Umbilical cord (tissue), 2 donors: ENCODE results near the gene TGM4. TPM values are rescaled to one million over a fixed set of nuclear protein-coding genes. Genes with fewer than 3 reads are reported as not detected.
"Not testable (repeated sequence)": the region's sequence is repeated elsewhere in the genome, so short reads cannot be mapped to it uniquely, and the experiment has no call there.

Experiments used
- DNase-seq: peaks from one replicate; pipeline ENCODE4 v3.0.0-alpha.2; 2015; ENCODE audit warnings: low spot score
- total RNA-seq: library from RNA; depleted of rRNA; stranded (reverse); fragments of >200 nt; gene quantifications from one replicate; pipeline ENCODE4 v1.2.3, GENCODE V29; 2014; ENCODE audit warnings: low replicate concordance; ENCODE audit not compliant: insufficient read depth

TGM4 gene
- 3.1 TPM for total RNA-seq

DNA sequence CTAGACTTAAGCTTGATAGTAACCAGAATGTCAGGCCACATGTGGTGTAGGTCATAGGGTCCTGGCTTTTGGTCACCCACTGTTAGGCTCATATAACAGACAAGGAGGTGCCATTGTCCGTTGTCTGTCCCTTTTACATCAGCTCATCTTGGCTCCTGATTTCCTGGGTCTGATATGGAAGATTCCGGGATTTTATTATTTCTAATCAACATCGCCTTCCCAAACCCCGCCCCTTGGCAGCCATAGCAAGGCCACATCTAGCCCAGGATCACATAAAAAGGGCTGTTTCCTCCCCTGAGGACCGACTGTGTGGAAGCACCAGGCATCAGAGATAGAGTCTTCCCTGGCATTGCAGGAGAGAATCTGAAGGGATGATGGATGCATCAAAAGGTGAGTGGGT is at the start of gene TGM4:
TGM4 (plus strand) TSS at position 301 of the 400 bp plus-strand sequence; CDS start at position 372, 71 bp downstream.
- DNase-seq = no peak

DNA sequence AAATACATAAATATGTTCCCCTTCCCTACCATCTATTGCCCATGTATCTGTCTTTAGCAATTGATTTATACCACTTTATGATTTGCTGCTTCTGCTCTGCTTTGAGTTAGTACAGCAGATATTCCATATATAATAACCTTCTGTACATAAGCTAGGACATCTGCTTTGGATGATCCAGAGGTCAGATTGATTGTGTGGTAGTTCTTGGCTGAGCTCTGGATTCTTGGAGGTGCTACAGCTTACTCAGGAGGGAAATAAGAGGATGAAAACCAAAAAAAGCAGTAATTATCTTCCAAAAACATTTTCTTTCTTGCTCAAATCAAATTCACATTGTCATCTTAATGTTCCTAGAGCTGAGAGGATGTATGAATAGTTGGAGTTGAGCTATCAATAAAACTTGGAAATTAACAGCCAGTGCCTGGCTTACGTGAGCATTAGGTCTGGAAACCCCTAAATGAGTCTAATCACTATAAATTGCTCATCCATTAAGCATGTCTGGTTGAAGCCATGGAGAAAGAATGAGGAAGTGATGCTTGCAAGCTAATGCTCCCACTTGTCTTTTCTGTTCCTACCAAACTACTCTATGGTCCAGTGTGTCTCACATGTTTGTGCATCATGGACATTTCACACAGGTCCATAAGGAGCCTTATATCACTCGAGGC is 49.0 kb upstream of the TGM4 start:
- peak; percentile 3 for DNase-seq

DNA sequence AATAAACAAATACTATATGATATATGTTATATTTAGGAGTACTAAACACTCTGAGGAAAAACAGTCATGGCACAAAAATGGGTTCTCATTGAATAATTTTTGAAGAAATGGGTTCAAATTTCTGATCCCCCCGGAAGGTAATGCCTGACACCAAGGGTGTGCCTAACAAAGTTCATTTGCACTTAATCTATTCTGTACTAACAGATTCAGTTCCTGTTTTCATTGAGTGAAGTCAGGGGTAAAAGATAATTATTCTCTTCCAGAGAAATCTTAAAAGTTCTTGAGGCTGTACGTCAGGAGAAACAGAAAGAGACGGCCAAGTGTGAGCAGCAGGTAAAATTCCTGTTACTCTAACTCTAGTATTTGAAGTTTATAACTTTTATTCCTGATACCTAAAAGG is 47.2 kb upstream of the TGM4 start:
- DNase-seq = no peak

DNA sequence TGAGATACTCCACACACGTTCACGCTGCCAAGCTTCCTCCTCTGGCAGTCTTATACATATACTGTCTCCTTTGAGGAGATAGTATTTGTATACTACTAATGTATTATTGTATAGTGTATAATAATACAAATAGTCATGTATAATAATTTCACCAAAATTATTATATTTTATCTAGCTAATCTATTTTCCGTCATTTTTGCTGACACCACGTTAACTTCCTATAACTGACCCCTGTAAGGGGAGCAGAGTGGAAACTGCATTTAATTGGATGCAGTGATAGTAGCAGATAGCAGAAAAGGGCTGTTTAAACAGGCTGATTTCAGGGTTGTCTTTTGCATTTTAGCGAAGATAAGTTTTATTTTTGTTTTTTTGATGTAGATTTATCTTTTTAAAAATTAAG is 43.2 kb upstream of the TGM4 start:
- DNase-seq = no peak

DNA sequence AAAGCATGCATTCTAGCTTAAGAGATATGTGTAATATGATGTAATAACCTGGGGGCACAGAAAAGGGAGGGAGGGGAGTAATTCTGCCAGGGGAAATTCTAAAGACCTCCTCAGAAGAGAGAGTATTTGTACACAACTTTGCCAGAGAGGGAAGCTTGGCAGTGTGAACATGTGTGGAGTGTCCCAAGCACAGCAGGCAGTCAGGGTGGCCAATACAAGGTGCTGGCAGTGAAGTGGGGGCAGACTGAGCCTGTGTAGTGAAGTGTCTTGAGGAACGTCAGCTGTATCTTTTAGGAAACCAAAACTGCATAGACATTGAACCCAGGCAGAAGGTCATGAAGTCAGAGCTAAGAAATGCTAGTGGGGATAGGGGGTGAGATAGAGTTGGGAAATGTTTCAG is 42.4 kb upstream of the TGM4 start:
- no peak for DNase-seq

DNA sequence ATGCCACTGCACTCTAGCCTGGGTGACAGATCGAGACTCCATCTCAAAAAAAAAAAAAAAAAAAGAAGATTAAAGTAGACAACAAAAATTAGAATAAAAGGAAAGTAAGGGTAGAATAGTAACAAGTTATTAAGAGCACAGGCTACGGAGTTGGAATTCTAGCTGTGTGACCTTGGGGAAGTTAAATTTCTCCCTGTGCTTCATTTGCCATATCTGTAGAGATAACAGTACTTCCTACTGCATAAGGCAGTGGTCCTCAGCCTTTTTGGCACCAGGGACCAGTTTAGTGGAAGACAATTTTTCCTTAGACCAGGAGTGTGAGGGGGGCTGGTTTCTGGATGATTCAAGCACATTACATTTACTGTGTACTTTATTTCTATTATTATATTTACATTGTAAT is 41.4 kb upstream of the TGM4 start:
- no peak for DNase-seq

DNA sequence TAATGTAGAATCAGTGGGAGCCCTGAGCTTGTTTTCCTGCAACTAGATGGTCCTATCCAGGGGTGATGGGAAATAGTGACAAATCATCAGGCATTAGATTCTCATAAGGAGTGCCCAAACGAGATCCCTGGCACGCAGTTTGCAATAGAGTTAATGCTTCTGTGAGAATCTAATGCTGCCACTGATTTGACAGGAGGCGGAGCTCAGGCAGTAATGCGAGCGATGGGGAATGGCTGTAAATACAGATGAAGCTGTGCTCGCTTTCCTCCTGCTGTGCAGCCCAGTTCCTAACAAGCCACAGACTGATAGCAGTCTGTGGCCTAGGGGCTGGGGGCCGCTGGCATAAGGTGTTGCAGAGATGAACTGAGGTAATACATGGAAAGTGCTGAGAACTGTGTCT is 41.0 kb upstream of the TGM4 start:
- no peak for DNase-seq

DNA sequence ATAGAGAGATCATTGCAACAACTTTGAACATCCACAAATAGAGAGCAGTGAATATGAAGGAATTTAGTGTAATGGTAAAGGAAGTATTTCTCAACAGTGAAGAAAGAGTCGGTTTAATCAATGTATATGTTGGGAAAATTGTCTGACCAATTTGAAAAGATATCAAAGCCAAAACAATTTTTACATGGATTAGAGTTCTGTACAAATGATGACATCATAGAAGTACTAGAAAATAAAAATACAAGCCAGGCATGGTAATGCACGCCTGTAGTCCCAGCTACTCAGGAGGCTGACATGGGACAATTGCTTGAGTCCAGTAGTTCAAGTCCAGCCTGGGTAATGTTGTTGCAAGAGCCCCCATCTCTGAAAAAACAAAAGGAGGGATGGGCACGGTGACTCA is 38.7 kb upstream of the TGM4 start:
- DNase-seq = no peak

DNA sequence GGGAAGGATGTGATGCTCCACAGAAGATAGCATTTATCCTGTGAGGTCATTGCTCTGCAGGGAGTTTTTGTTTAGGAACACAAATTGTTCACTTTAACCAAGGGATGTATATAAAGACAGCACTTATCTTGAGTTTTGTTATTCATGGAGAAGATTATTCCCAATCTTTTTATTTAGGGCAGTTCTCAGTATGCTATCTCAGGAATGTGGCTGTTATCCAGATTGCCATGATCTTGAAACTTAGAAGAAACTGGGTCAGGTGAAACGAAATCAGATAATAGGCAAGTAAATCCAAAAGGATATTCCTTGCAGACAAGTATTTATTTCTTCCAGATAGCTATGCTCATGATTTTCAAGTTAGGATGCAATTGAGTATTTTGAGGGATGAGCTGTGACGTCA is 32.0 kb upstream of the TGM4 start:
- DNase-seq = peak; percentile 57

DNA sequence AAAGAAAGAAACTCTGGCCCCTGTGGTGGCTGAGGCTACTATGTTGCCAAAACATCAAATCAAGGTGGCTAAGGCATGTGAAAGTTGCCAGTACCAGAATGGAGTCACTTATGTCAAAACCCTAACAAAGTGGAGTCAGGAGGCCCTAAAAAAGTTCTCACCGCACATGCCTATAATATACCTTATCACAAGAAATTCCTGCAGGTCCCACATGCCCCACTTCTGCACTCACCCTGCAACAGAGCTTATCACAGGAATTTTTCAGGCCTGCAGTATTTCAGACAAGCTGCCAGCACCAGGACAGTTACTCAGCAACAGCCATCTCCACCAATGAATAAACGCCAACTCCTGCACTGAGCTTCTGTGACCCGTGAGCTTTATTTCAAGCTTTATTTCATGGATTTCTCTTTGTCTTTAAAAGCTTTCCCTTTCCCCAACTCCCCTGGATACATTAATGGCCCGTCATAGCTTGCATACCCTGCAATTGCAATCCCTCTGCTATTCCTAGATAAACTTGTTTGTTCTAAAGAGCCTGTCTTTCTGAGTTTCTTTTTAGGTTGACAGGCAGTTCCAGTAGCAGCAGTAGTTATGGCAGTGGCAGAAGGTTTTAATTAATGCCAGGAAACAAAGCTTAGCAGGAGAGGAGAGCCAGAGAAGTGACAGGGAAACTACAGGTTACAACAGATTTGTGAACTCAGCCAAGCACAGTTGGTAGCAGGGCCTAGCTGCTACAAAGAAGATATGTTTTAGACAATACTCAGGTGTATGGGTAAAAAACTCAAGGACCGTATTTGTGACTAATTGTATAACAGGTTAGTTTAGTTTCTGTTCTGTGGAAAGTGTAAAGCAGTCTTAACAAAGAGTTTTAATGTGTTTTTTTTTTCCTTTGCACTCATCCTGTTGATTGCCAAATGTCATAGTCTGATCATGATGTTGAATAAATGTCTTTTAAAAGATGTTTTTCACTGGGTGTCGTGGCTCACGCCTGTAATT is 28.6 kb upstream of the TGM4 start:
- DNase-seq = peak; percentile 97

DNA sequence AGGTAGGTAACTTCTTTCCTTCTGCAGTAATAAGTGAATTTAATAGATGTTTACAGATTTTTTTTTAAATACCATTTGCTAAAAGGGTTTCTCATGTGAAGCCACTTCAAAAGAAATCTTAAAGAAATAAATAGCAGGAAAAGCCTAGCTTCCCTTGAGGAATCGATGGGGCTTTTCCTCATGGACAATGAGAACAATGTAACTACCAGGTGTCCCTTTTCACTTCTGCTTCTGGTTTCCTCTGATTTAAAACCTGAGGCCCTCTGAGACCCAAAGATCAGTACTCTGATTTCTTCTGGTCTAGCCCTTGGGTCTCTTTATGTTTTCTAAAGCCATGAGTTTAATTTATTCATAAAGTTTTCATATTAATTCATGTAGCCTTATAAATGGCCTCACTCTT is 25.8 kb upstream of the TGM4 start:
- no peak for DNase-seq

DNA sequence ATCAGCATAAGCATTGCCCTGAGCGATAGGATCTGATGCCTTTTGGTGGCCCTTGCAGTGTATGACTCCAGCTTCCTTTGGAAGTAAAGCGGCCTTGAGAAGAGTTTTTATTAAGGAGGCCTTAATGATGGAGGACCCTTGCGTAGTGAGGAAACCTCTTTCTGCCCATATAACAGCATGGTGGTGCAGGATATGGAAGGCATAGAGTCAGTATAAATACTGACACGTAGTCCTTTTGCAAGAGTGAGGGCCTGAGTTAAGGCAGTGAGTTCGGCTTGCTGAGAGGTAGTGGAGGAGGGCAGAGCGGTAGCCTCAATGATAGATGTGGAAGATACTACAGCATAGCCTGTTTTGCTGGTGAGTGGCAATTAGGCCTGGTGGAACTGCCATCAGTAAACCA is 17.7 kb upstream of the TGM4 start:
- DNase-seq = not testable (repeated sequence)

DNA sequence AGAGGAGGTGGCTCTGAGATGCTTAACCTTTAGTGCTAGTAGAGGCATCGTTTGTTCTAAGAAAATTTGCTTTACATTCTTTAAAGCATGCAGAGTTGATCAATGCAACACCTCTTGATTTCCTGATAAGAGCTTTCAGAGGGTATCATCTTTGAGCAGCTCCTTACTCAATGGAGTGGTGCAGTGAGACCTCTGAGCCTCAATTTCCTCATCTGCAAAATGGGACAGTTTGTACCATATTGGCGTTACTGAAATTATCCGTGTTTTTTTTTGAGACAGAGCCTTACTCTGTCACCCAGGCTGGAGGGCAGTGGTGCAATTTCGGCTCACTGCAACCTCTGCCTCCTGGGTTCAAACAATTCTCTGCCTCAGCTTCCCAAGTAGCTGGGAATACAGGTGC is 14.3 kb upstream of the TGM4 start:
- DNase-seq = no peak

DNA sequence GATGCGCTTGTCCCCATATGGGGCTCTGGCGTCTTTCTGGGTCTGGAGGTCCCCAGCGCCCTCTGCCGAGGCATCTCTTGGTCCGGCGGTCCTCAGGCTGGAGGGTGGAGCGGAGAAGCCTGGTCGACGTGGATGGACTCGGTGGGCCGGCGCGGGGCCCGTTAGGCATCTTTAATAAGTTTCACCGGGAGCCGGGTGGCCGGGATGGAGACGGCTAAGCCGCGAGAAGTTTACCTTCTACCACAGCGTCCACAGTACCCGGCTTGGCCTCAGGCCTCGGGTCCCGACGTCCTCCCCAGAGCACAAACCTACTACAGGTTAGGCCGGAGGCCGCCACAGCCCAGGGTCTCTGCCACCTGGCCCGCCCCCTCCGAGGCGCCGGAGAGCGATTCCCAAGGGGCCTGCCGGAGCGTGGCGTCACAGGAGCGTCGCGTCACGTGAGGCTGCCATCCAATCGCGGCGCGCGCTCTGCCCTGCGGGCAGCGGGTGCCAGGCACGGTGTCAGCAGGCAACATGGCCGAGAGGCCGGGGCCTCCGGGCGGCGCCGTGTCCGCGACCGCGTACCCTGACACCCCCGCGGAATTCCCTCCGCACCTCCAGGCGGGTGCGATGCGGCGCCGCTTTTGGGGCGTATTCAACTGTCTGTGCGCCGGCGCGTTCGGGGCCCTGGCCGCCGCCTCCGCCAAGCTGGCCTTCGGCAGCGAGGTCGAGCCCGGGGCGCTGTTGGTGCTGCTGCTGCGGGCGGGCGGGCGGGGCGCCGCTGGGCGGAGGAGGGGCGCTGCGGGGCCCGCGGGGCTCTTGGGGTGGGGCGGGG is 12.8 kb upstream of the TGM4 start, which contains the start of gene TMEM42:
TMEM42 (plus strand) TSS at position 501 of the 814 bp plus-strand sequence; CDS start at position 514, 13 bp downstream.
- peak; percentile 95 for DNase-seq

DNA sequence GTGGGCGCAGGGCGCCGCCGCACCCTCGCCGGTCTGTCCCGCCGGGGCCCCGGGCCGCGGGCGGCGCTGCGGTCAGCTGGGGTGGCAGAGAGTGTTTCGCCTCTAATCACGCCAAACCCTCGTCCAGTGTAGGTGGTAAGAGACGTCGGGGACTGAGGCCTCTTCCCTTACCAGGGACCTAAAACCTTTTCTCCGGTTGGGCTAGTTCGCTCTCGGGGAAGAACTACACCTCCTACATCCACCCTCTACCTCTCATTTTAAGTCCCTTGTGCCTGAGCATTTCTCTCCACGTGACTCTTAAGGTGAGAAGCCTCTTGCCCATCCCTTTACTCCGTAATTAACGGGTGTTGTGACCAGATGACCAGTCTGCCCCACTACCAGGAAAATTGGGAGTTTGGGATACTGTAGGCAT is 12.2 kb upstream of the TGM4 start:
- peak; percentile 34 for DNase-seq

DNA sequence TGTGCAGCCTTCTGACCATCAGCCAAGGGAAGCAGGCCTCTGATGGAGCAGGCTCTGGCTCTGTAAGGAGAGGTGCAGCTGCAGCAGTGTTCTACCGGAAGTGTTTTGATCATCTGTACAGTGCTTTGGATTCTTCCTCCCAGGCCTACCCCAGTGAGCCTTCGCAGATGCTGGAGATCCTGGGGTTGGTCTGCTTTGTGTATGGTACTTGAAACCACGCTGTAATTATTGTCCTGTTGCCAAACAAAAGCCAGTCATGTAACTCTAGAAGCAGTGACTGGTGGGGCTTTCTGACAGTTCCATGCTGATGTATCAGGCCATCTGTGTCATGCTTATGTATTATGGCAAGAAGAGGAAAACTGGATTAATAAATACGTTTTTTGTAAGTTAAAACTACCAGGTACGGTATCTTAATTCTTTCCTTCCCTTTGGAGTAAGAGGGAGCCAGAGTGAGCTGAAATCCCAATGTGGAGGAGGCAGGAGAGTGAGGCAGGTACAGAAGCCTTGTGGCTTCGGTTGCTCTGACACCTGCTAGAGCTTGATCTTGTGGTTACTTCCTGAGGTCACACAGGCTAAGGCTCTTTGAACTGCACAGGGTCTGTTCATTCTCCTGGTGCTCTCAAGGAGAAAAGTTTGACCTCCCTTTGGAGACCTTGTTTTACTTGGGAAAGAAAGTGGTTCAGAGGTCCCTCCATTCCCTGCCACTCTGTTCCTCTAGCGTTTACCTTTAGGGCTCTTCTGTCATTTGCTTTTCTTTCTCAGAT is 9.0 kb upstream of the TGM4 start:
- no peak for DNase-seq

DNA sequence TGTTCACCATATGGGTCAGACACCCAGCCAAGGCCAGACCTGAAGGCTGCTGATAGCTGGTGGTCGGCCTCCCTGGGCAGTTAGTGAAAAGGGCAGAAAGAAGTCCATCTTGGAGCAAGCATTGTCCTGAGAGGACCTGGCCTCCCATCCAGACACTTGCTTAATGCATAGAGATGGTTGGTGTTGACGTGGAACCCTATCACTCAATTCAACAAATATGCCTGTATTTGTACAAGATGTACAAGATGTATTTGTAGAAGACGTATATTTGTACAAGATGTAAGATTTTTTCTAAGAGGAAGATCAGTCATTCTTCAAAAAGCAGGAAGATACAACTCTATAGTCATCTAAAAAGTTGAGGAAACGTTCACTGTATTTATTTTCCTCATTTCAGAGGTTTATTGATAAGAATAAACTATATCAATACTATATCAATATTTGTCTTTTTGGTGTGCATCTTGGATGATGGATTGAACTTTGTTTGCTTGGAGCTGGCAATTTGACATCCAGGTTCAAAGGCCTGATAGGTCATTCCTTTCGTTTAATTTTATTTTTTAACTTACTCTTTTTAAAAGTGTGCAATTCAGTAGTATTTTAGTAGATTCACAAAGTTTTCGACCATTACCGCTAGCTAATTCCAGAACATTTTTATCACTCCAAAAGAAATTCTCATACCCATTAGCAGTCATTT is 6.8 kb upstream of the TGM4 start:
- DNase-seq = no peak

DNA sequence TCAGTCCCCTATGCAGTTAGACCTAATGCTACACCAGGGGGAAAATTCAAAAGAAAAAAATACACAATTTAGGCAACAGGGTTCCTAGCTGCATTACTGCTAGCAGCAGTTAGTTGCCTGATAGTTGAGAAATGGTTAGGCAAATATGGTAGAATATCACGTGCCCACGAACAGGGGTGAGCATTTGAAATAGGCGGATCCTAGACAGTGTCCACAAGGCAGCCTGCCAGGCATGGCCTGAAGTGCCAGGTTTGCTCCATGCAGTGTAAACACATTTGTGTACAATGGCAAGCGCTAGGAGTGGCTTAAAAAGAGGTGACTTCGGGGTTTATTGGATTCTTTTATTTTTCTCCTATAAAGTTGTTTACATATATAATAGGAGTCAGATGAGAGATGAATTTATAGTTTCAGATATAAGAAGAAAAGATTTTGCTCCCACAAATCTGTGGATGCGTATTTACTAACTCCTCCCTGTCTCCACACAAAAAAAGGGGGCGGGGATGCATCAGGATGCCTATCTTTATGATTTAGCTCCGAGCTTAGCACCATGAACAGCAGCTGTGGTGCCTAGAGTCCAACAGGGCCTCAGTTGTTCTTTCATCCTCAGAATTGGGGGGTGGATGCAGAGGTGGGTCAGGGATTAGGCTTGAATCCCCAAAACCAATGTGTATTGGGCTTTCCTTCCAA is 3.9 kb upstream of the TGM4 start:
- no peak for DNase-seq

DNA sequence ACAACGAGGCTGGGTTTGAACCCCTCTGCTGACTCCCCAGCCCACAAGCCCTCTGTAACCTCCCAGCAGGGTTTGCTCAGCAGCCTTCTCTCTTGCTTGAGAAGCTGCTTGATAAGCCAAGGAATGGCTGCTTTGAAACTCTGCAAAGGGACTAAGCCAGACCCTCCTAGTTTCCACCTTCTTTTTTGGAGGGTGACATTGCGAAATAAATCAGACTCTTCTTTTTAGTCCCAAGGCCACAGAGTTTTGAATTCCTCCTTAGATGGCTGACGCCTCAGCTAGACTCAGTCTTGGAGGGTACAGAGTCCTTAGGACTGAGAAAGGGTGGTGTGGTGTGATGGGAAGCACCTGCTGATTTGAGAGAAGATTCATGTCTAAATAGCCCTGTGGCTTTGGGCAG is 1.2 kb downstream of the TGM4 start:
- no peak for DNase-seq

DNA sequence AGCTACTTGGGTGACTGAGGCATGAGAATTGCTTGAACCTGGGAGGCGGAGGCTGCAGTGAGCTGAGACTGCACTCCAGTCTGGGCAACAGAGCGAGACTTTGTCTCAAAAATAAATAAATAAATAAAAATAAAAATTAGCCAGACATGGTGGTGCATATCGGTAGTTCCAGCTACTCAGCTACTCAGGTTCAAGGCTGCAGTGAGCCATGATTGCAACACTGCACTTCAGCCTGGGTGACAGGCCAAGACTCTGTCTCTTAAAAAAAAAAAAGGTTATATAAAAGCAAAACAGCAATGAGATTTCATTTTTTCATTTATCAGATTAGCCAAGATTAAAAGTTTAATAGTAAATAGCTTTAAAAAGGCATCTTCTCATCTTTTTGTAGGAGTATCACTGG is 2.9 kb downstream of the TGM4 start:
- no peak for DNase-seq
